Erythroblast (primary cell): Measurements from ENCODE around the gene MB.

Source experiments
- GATA1 ChIP-seq: IDR thresholded peaks from 2 replicates; pipeline ENCODE4 v1.6.1; 2011; ENCODE audit warnings: low read depth, mild to moderate bottlenecking, control low read depth, low read length, moderate library complexity
- POLR2A ChIP-seq: IDR thresholded peaks from 2 replicates; pipeline ENCODE4 v1.6.1; 2011; ENCODE audit warnings: mild to moderate bottlenecking, low read length

- TF ChIP-seq POLR2A (no peak), GATA1 (no peak)
These were observed 13.8 kb upstream of the MB start for GRCh38 chr22:35630891-35631290.
